ENCODE data around the gene RNF113B. TPM values are rescaled to one million over a fixed set of nuclear protein-coding genes. Genes with fewer than 3 reads are reported as not detected.

RNF113B gene
- total RNA-seq, 1 donor from 2014 or later: not detected

GRCh38 chr13:98141091-98141490 is 36.0 kb downstream of the RNF113B start:
- no peak for DNase-seq

GRCh38 chr13:98134901-98135300 is 42.2 kb downstream of the RNF113B start:
- DNase-seq: no peak

GRCh38 chr13:98133946-98134345 is 43.1 kb downstream of the RNF113B start:
- no peak for DNase-seq

- no peak for DNase-seq
These were observed 47.9 kb downstream of the RNF113B start for GRCh38 chr13:98129059-98129746.

Small RNAs within 50 kb of the gene (small RNA-seq; reads per million reads assigned to genes)
- gene MIR3170: 0.09 reads per million

Other genes with a start within 250 kb of the RNF113B start
- gene IPO5, start 223.6 kb downstream of the RNF113B start, total RNA-seq: 195 TPM
- gene FARP1, start 34.2 kb downstream of the RNF113B start, total RNA-seq: 86.7 TPM